Caco-2 (cell line): ENCODE data around the gene TWF2. TPM values are rescaled to one million over a fixed set of nuclear protein-coding genes. Genes with fewer than 3 reads are reported as not detected.

Experiments used
- BruUV-seq: library from RNA; stranded (reverse); fragments of 400-500 nt; replicated peaks from 2 replicates; lab custom pipeline; 2021; lab: Mats Ljungman, UMichigan
- CTCF ChIA-PET: fragments of 300-600 bp; sonication (Branson Sonifier 250); formaldehyde crosslinking; loops from one replicate; lab custom pipeline; 2022; ENCODE audit warnings: antibody characterized with exemption; lab: Charles Lee
- POLR2A ChIA-PET: fragments of 300-600 bp; sonication (Branson Sonifier 250); formaldehyde crosslinking; loops from one replicate; lab custom pipeline; 2022; ENCODE audit warnings: antibody characterized with exemption; lab: Charles Lee
- DNase-seq, 2 experiments: peaks; one replicate each; pipeline versions ENCODE4 v3.0.0 to v3.0.0-alpha.2; 2020 to 2022
- H3K27me3 ChIP-seq: replicated peaks from 2 replicates; pipeline ENCODE4 v1.6.0; 2011; ENCODE audit warnings: low read length; ENCODE audit not compliant: control insufficient read depth, insufficient read depth
- H3K36me3 ChIP-seq: 2 replicates; pipeline ENCODE4 v1.5.1; 2011; ENCODE audit warnings: low read length; ENCODE audit not compliant: control insufficient read depth, insufficient read depth
- H3K4me1 ChIP-seq: fragments of 250-450 bp; sonication (Bioruptor Pico); 2 replicates; pipeline ENCODE4 v1.5.1; 2020; ENCODE audit warnings: mild to moderate bottlenecking
- H3K4me3 ChIP-seq: 2 replicates; pipeline ENCODE4 v1.5.1; 2011; ENCODE audit warnings: low read depth, mild to moderate bottlenecking, control low read depth, low read length
- H3K9me3 ChIP-seq: fragments of 250-450 bp; sonication (Bioruptor Pico); 2 replicates; pipeline ENCODE4 v1.5.1; 2020; ENCODE audit warnings: mild to moderate bottlenecking, moderate library complexity
- H3K27ac Mint-ChIP-seq: one replicate; pipeline ENCODE4 v1.8.0; 2022; ENCODE audit warnings: mixed read lengths; ENCODE audit not compliant: unreplicated experiment
- H3K27me3 Mint-ChIP-seq: one replicate; pipeline ENCODE4 v1.8.0; 2022; ENCODE audit warnings: mixed read lengths; ENCODE audit not compliant: insufficient read depth, unreplicated experiment
- H3K36me3 Mint-ChIP-seq: one replicate; pipeline ENCODE4 v1.8.0; 2022; ENCODE audit warnings: mild to moderate bottlenecking, mixed read lengths; ENCODE audit not compliant: insufficient read depth, unreplicated experiment
- H3K4me1 Mint-ChIP-seq: one replicate; pipeline ENCODE4 v1.8.0; 2022; ENCODE audit warnings: low read depth, mixed read lengths; ENCODE audit not compliant: unreplicated experiment
- H3K4me3 Mint-ChIP-seq: one replicate; pipeline ENCODE4 v1.8.0; 2022; ENCODE audit warnings: mild to moderate bottlenecking, moderate library complexity, mixed read lengths; ENCODE audit not compliant: unreplicated experiment
- H3K9me3 Mint-ChIP-seq: one replicate; pipeline ENCODE4 v1.8.0; 2022; ENCODE audit warnings: mixed read lengths; ENCODE audit not compliant: unreplicated experiment
- CTCF ChIP-seq, 2 experiments: fragments of 200-600 bp in 1 of 2; IDR thresholded peaks; 1 replicate in 1 of 2; 2 replicates in 1 of 2; pipeline versions ENCODE4 v1.5.1 to v1.8.0; 2011 to 2022; ENCODE audit warnings: antibody characterized with exemption in 1 of 2, control low read depth in 1 of 2, inconsistent platforms in 1 of 2, low read depth in 1 of 2, low read length in 1 of 2, mild to moderate bottlenecking in 1 of 2, moderate library complexity in 1 of 2; ENCODE audit not compliant: insufficient read depth in 1 of 2, severe bottlenecking in 1 of 2, unreplicated experiment in 1 of 2
- intact Hi-C: fragments of 100-400 bp; cut with micrococcal nuclease; formaldehyde crosslinking; loops from one replicate; pipeline ENCODE4 v1.10.0; 2022; ENCODE audit not compliant: unreplicated experiment
- total RNA-seq: library from RNA; stranded (reverse); gene quantifications from 2 replicates; pipeline ENCODE4 v1.2.3, GENCODE V29; 2022

TWF2 gene
- total RNA-seq, 1 experiment from 2014 or later = 29.9 TPM

- Mint-ChIP-seq H3K27ac (no peak overlapping the region), H3K27me3 (no peaks in the 10 kb centered on the region), H3K36me3 (peaks cover 16% of the 10 kb centered on the region), H3K4me1 (no peaks in the 10 kb centered on the region), H3K9me3 (no peaks in the 10 kb centered on the region), H3K4me3 (no peak overlapping the region)
- H3K36me3 ChIP-seq = peaks cover 3% of the 10 kb centered on the region; the same call in 1 of the 2 replicates
- ChIA-PET CTCF (interaction anchor here (1.4 kb wide), 1 partner anchor 8 kb away, joined by 3 read pairs; no protein-coding TSS in a partner anchor), POLR2A (no interaction called here)
- H3K9me3 ChIP-seq = no peaks in the 10 kb centered on the region
- H3K27me3 ChIP-seq = no peaks in the 10 kb centered on the region
- DNase-seq = no peak
- H3K4me1 ChIP-seq = peaks cover 4% of the 10 kb centered on the region; the same call in 1 of the 2 replicates
- intact Hi-C loops = no loop called here
- no peak overlapping the region for H3K4me3 ChIP-seq
- TF ChIP-seq CTCF (IDR thresholded peaks at IDR 0.05; ENCODE audit: insufficient read depth in 1 of 2, low read depth in 1 of 2, low read length in 1 of 2, severe bottlenecking in 1 of 2, unreplicated experiment in 1 of 2) = no peak
- no TSS peak for BruUV-seq
Measured at GRCh38 chr3:52228751-52229291, 10.1 kb downstream of the TWF2 start.

- H3K27me3 Mint-ChIP-seq = no peaks in the 10 kb centered on the region
- CTCF ChIA-PET = no interaction called here
- intact Hi-C loops = no loop called here
Measured at GRCh38 chr3:52228266-52228665, 10.7 kb downstream of the TWF2 start.

GRCh38 chr3:52227766-52228165, 11.2 kb downstream of the TWF2 start:
- BruUV-seq = no TSS peak
- no peak for TF ChIP-seq CTCF (IDR thresholded peaks at IDR 0.05; ENCODE audit: insufficient read depth in 1 of 2, low read depth in 1 of 2, low read length in 1 of 2, severe bottlenecking in 1 of 2, unreplicated experiment in 1 of 2)
- CTCF ChIA-PET = no interaction called here
- Mint-ChIP-seq H3K4me1 (no peaks in the 10 kb centered on the region), H3K4me3 (no peak overlapping the region), H3K27ac (no peak overlapping the region), H3K9me3 (no peaks in the 10 kb centered on the region), H3K27me3 (no peaks in the 10 kb centered on the region), H3K36me3 (peaks cover 8% of the 10 kb centered on the region)
- POLR2A ChIA-PET = no interaction called here
- intact Hi-C loops = no loop called here
- DNase-seq = no peak
- H3K4me3 ChIP-seq = no peak overlapping the region
- peaks cover 3% of the 10 kb centered on the region; the same call in 1 of the 2 replicates for H3K36me3 ChIP-seq
- no peaks in the 10 kb centered on the region for H3K9me3 ChIP-seq
- H3K27me3 ChIP-seq = no peaks in the 10 kb centered on the region
- H3K4me1 ChIP-seq = peaks cover 4% of the 10 kb centered on the region; the same call in 1 of the 2 replicates

More at GRCh38 chr3:52228266-52228665, 10.7 kb downstream of the TWF2 start:
- H3K36me3 ChIP-seq = peaks cover 3% of the 10 kb centered on the region; the same call in 1 of the 2 replicates
- H3K4me3 ChIP-seq = no peak overlapping the region
- POLR2A ChIA-PET = no interaction called here
- no peaks in the 10 kb centered on the region for H3K27me3 ChIP-seq
- no TSS peak for BruUV-seq
- no peaks in the 10 kb centered on the region for H3K9me3 ChIP-seq
- TF ChIP-seq CTCF (IDR thresholded peaks at IDR 0.05; ENCODE audit: insufficient read depth in 1 of 2, low read depth in 1 of 2, low read length in 1 of 2, severe bottlenecking in 1 of 2, unreplicated experiment in 1 of 2) = no peak
- Mint-ChIP-seq H3K36me3 (peaks cover 12% of the 10 kb centered on the region), H3K27ac (no peak overlapping the region), H3K4me1 (no peaks in the 10 kb centered on the region), H3K9me3 (no peaks in the 10 kb centered on the region), H3K4me3 (no peak overlapping the region)
- DNase-seq = no peak
- peaks cover 4% of the 10 kb centered on the region; the same call in 1 of the 2 replicates for H3K4me1 ChIP-seq
